NCI-H1436 (cell line): Measurements from ENCODE around the gene EML1.
A peak's percentile ranks its signal among the peaks of the same experiment; 100 is the strongest.

Experiments
- DNase-seq: peaks from one replicate; lab custom pipeline; 2025; lab: John Stamatoyannopoulos, UW

The EML1 gene

DNA sequence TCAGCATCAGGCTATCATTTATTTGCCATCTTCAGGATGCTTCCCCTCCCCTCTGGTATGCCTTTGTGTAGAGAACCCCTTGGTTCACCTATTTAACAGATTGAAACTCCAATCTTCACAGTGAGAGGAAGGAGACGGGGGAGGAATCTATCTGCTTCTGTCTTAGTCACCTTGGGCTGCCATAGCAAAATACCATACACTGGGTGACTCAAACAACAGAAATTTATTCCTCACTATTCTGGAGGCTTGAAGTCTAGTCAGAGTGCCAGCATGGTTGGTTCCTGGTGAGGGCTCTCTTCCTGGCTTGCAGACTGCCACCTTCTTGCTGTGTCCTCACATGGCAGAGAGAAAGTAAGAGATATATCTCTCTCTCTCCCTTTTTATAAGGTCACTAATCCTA lies 13.5 kb upstream of the EML1 start:
- no peak for DNase-seq

DNA sequence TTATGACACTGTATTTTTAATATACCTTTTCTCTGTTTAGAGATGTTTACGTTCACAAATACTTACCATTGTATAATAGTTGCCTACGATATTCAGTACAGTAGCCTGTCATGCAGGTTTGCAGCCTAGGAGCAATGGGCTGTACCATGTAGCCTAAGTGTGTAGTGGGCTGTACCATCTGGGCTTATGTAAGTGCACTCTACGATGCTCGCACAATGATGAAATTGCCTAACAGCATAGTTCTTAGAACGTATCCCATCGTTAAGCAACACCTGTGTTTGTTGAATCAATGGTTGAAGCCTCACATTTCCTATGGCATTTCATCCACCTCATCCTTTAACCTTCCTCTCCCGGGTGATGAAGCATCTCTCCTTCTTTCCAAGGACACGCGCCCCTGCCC lies 12.5 kb upstream of the EML1 start:
- peak; percentile 45 for DNase-seq

DNA sequence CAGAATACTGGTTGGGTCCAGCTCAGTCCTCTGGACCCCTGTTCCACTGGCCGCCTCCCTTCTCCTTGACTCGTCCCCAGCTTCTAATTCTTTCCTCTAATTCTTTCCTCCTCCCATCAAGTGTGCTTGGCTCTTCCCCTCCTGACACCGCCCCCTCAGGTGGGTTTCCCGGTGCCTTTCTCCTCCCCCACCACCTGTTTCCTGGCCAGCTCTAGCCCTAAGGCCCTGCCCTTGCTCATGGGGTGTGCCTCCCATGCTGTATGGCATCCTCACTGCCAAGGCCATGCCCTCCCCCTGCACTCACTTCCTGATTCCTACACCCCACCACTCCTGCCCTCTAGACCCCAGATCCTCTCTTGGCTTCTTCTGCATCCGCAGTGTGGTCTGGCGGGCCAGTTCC lies 12.1 kb upstream of the EML1 start:
- DNase-seq = no peak

- no peak for DNase-seq
Measured at GRCh38 chr14:99781853-99782610, 11.2 kb upstream of the EML1 start.

DNA sequence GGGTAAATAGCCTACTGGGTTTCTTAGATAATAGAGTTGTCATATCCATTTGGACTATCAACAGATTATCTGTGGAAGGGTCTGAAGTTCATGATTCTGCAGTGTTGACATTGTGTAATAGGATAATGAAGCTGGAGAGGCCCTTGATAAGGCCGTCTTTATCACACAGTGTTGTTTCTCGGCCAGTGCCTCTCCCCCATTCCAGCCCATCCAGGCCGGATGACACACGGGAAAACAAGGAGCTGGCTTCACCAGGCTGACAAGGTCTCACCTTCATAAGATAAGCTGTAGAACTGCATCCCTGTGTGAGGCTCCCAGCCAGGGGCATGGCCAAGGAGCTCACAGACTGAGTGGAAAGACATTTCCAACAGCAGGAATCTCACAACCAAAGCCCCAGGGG lies 8.7 kb upstream of the EML1 start:
- no peak for DNase-seq

DNA sequence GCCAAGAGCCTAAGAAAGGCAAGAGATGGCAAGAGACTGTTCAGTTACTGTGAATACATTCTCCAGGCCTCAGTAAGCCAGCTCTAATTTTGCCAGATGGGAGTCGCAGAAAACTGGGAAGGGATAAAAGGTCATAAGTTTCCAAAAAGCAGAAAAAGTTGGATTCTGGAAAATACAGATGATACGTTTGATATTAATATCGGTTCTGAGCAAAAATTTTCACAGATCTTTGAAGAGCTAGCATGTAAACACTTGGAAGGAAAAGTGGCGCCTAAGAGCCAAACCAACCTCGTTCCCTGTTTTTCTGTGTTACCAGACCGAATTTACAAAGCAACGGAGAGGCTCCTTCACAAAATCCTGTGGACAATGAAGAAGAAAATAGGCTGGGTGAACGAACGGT lies 7.8 kb upstream of the EML1 start:
- no peak for DNase-seq

DNA sequence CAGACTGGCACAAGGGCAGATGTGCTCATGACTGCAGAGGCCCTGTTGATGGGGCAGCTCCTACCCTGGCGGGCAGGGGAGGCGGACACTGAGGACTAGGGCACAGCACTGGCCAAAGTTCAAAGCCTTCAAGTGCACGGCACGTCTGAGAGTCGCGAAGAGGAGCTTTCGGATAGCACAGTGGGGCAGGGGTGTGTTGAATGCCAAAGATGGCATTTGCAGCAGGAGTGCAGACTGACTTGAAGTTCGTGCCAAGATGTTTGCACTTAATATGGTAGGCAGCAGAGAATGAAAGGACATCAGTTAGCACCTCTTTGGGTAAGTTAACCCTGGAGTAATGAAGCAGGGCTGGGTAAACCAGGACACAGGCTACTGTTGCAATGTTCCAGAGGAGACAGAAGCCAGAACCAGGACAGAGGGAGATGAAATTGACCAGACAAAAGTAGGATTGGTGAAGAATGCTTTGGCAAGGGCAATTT lies 6.7 kb upstream of the EML1 start:
- DNase-seq = no peak

GRCh38 chr14:99788713-99789112 lies 4.5 kb upstream of the EML1 start:
- DNase-seq = no peak

DNA sequence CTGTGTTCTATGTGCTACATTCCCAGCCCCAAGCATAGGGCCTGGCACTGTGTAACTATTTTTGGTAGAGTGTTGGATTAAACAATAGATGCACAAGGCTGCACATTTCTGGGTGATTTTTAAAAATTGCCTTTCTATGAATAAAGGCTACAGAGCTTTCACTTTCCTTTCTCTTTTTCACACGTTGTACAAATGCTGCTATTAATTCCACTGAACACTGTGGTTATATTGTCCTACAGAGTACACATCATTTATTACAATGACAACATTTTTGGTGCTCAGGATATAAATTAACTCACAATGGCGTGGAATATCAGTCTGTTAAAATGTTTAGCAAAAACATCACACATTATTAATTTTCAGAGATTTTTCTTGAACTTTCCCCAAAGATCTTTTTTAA lies 3.6 kb upstream of the EML1 start:
- DNase-seq = no peak

DNA sequence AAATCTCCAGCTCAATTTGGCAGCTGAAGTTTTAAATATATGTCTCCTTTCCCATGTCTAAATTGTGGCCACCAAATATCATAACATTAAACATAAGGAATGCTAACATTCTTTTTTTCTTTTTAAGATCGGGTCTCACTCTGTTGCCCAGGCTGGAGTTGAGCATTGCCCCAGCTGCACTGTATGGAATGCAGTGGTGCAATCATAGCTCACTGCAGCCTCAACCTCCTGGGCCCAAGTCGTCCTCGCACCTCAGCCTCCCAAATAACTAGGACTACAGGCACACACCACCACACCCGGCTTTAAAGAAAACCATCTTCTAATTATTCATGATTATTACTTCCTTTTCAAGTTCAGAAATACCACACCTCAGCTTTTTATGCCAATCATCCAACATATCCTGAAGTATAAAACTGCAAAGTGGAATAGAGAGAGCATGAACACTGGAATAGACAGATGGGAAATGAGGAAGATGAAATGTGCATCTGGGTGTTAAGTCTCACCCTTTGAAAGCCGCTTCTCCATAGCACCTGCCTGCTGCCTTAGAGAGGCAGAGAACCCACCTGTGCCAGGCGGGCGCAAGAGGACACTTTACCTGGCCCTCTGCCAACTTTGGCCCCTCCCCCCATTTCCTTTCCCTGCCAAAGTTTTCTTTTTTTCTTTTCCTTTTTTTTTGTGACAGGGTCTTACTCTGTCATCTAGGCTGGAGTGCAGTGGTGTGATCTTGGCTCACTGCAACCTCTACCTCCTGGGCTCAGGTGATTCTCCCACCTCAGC lies 2.8 kb upstream of the EML1 start:
- DNase-seq = no peak

DNA sequence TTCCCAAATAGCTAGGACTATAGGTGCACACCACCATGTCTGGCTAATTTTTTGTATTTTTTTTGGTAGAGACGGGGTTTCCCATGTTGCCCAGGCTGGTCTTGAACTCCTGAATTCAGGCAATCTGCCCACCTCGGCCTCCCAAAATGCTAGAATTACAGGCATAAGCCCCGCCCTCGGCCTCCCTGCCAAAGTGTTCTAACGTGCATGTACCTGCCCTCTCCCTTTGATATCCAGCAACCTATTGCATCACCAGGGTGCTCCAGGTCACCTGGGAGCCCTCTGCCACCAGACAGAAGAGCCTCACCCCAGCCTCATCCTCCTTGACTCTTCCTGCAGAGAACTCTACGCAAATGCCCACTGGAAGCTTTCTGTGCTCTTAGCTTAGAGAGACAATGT lies 2.2 kb upstream of the EML1 start:
- DNase-seq = no peak

DNA sequence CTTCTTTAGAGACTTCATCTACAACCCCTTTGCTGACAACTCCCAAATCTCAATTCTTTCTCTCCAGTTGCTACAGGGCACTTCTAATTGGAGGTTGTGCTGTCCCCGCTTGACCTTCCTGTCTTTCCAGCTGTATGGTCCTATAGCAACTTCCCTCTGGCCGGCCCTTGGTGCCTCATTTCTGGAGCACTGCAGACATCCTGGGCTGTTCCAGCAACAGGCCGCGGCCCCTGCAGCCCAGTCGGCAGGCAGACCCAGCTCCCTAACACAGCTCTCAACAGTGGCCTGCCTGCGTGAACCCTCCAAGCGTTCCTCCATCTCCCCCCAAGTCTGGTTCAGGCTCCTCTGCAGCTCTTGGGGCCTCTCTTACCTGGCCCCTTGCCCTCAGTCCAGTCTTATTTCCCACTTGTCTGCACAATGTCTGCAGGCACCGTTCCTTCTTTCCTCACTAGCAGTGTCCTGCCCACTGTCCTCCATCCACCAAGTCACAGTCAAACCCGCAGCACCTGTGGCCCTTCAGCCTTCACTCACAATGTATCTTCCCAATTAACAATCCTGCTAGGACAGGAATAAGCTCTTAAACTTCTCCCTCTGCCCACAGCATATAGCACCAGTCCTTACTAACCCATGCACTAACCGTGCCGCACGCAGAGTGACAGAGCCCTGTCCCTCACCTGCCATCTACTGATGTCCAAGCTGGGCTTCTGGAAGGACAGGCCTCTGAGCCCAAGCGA lies 1.6 kb upstream of the EML1 start:
- no peak for DNase-seq

GRCh38 chr14:99792210-99792535 lies 1.0 kb upstream of the EML1 start:
- DNase-seq = no peak

DNA sequence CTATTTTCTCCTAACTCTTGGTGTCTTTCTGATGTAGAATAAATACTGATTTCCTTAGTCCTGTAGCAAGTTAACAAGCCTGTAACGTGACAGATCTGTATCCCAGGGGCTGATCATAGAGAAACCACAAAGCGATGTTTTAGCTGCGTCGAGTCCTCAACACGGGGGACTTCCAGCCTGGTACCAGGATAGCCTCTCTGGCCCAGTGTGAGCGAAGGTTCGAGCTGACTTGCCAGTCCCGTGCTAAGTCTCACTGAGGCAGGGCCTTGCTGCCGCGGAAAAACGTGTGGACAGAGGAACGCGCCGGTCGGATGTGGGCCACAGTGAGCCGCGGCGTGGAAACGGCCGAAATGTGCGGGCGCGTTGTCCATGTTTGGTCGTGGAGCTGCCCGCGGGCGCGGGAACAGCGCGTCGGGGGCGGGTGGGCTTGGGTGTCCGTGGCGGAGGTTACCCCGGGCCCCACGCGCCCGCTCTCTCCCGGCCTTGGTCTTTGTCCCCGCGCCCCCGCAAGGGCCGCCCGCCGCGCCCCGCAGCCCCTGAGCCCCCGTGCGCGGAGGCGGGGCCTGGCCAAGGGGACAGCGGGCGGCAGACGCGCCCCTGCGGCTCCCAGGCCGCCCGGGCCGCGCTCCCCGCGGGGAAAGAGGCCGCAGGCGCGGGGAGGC lies 531 bp upstream of the EML1 start:
- DNase-seq = no peak

GRCh38 chr14:99794151-99794780 lies 1.1 kb downstream of the EML1 start:
- no peak for DNase-seq

- DNase-seq = no peak
Measured at GRCh38 chr14:99795046-99795445, 1.8 kb downstream of the EML1 start.

DNA sequence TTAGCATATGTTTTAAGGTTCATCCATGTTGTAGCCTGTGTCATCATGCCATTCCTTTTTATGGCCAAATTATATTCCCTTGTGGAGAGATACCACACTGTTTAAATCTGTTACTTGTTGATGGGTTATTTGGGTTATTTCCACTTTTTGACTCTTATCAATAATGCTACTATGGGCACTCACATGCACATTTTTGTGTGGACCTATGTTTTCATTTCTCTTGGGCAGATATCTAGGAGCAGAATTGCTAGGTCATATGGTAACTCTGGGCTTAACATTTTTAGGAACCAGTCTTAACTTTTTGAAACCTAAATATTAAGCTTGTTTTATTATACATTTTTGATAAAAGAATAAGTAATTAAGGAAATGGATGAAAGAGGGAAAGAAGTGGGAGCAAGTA lies 4.0 kb downstream of the EML1 start:
- no peak for DNase-seq

DNA sequence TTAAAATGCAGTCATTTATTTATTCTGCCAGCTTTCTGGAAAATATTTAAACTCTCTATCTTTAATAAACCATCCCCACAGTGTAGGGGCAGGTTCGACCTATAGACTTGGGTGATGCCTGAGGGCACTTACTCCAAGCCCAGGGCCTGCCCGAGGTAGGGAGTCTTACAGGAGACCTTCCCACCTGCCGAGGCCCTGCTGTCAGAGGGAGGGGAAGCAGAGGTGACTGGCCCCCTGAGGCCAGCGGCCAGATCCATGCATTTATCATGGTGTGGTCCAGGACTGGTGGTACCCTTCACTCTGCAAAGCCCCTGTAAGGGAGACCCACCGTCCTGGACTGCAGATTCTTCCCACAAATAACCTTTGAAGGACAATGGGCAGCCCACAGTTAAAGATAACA lies 7.6 kb downstream of the EML1 start:
- DNase-seq = no peak

DNA sequence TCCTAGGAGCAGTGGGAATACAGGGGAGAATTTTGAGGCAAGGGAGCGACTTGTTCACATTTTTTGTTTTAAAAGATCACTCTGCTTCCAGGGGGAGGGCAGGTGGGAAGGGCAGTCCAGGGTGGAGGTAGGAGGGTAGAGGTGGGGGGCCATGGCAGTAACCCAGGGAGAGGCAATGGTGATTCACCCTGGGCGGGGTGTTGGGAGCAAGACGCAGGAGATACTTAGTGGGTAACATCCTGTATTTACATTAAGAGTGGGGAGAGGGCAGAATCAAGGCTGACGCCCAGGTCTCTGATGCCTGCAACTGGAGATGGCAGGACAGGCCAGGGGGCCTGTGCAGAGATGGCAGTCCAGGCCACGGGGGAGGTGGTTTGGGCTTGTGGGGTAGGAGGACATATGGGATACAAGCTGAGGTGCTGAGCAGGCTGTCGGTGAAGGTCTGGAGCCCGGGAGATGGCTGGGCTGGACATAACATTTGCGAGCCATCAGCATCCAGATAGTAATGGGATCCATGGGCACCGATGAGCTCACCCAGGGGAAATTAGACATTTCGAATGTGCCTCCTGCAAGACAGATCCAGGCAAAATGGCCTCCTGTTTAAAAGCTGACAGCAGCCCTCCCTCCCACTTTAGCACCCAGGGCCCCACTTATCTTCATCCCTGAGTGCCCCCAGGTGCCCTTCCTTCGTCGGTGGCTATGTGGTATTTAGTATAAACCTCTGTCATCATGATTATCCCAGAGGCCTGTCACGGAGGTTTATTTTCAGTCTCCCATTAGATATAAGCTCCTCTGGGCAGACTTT lies 9.3 kb downstream of the EML1 start:
- DNase-seq = no peak

DNA sequence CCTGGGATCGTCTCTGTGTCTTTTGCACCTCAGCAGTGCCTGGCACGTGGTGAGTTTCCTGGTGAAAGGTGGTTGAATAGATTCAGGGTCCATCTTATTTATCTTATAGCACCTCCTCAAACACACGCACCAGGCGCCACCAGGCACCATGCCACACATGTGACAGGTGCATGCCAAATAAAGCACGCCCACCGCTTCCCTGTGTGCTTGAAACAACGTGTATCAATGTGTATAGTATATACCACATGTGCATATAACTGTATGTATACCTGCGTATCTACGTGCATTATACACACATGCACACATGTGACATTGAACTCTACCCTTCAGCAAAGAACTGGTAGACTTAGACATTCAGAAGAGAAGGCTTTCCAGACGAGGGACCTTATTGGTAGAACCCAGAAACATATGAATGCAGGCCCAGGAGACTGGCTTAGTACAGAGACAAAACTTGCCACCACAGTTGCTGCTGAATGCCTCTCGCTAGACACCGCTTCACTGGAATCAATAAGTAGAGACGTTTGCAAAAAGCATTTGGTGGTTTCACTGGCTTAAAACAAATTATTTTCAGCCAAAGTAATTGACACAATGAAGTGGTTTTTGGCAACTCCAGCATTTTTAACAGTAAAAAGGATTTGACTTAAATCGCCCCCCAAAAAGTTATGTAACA lies 10.0 kb downstream of the EML1 start:
- no peak for DNase-seq

DNA sequence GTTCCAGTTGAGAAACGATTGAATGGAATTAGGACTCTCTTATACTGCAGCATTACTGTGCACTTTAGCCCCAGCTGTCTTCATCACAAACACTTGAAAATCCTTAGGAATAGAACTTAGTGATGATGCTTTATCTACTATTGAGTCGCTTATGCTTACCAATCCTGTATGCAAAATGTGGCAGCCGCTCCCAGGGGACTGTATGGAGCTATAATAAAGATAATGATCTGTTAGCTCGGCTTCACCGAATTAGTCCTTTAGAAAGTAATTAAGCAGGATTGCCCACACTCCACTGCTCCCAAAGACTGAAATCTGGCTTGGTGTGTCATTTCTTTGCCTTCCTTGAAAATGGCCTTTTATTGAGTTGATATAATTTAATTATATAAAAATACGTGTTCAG lies 10.6 kb downstream of the EML1 start:
- DNase-seq = peak; percentile 80
